ENCODE results near the gene IGLL1.

Gene IGLL1

GRCh38 chr22:23556026-23556620 lies 24.0 kb downstream of the IGLL1 start:
- no peak overlapping the region for H3K23ac ChIP-seq (ENCODE audit: low read depth, low read length, poor library complexity)
- no peak overlapping the region for H2BK5ac ChIP-seq (ENCODE audit: low read length)
- no peak overlapping the region for H3K4ac ChIP-seq (ENCODE audit: low read length)
- no peak overlapping the region for H3K27ac ChIP-seq (replicated peaks; ENCODE audit: low read length)
- no peak overlapping the region for H2BK12ac ChIP-seq (ENCODE audit: low read length)
- H3K18ac ChIP-seq (ENCODE audit: low read length), result no peak overlapping the region
- no CpG with 5 or more reads among the region's 7 CpGs for WGBS, 2 donors (ENCODE audit: extremely low coverage in 2 of 2, insufficient read length in 2 of 2, insufficient replicate concordance in 1 of 2)
- no peak overlapping the region for H2BK120ac ChIP-seq (ENCODE audit: low read depth, low read length)
- no peak overlapping the region for H3K4me3 ChIP-seq (ENCODE audit: low read length in 2 of 2)
- H4K8ac ChIP-seq (ENCODE audit: low read depth, low read length), result no peak overlapping the region
- no peaks in the 10 kb centered on the region for H3K4me1 ChIP-seq (ENCODE audit: control insufficient read depth in 2 of 2, insufficient read depth in 1 of 2, low read depth in 1 of 2, low read length in 2 of 2)
- no peaks in the 10 kb centered on the region for H3K79me1 ChIP-seq (ENCODE audit: low read depth, low read length)
- H2AK5ac ChIP-seq (ENCODE audit: low read depth, low read length), result no peak overlapping the region
- H3K36me3 ChIP-seq (replicated peaks in 1 of 2; ENCODE audit: control insufficient read depth in 2 of 2, insufficient read depth in 2 of 2, low read length in 2 of 2), result no peaks in the 10 kb centered on the region
- no peak overlapping the region for H2BK15ac ChIP-seq (ENCODE audit: low read length)
- peaks cover 0 to 9% (median 5%) of the 10 kb centered on the region in 3 experiments for H3K27me3 ChIP-seq (ENCODE audit: control insufficient read depth in 3 of 3, insufficient read depth in 3 of 3, low read depth in 1 of 3, low read length in 3 of 3)
- DNase-seq (ENCODE audit: low spot score), result no peak
- no peak overlapping the region for H4K91ac ChIP-seq (ENCODE audit: low read depth, low read length, poor library complexity)
- H3K14ac ChIP-seq (ENCODE audit: low read length), result no peak overlapping the region
- H3K9me3 ChIP-seq (replicated peaks in 1 of 2; ENCODE audit: control insufficient read depth in 2 of 2, insufficient read depth in 1 of 2, low read depth in 1 of 2, low read length in 2 of 2), result peaks cover 0 to 2% of the 10 kb centered on the region in 2 donors
- H3K9ac ChIP-seq (ENCODE audit: low read depth, low read length, poor library complexity), result no peak overlapping the region
- H2AFZ ChIP-seq (ENCODE audit: low read length), result no peak overlapping the region
- no peak overlapping the region for H3K4me2 ChIP-seq (ENCODE audit: insufficient read depth, low read length, poor library complexity, severe bottlenecking)

- no peak for DNase-seq (ENCODE audit: low spot score)
- Histone ChIP-seq H3K18ac (ENCODE audit: low read length) (no peak overlapping the region), H2BK12ac (ENCODE audit: low read length) (no peak overlapping the region), H3K9ac (ENCODE audit: low read depth, low read length, poor library complexity) (no peak overlapping the region), H3K27me3 (ENCODE audit: control insufficient read depth in 3 of 3, insufficient read depth in 3 of 3, low read depth in 1 of 3, low read length in 3 of 3) (peaks cover 0 to 9% (median 5%) of the 10 kb centered on the region in 3 experiments), H2BK5ac (ENCODE audit: low read length) (no peak overlapping the region), H2BK15ac (ENCODE audit: low read length) (no peak overlapping the region), H2AK5ac (ENCODE audit: low read depth, low read length) (no peak overlapping the region), H4K8ac (ENCODE audit: low read depth, low read length) (no peak overlapping the region), H3K23ac (ENCODE audit: low read depth, low read length, poor library complexity) (no peak overlapping the region), H3K27ac (replicated peaks; ENCODE audit: low read length) (no peak overlapping the region), H3K36me3 (replicated peaks in 1 of 2; ENCODE audit: control insufficient read depth in 2 of 2, insufficient read depth in 2 of 2, low read length in 2 of 2) (no peaks in the 10 kb centered on the region), H3K14ac (ENCODE audit: low read length) (no peak overlapping the region), H3K79me1 (ENCODE audit: low read depth, low read length) (no peaks in the 10 kb centered on the region), H2AFZ (ENCODE audit: low read length) (no peak overlapping the region), H3K9me3 (replicated peaks in 1 of 2; ENCODE audit: control insufficient read depth in 2 of 2, insufficient read depth in 1 of 2, low read depth in 1 of 2, low read length in 2 of 2) (peaks cover 0 to 4% of the 10 kb centered on the region in 2 donors), H4K91ac (ENCODE audit: low read depth, low read length, poor library complexity) (no peak overlapping the region), H3K4me1 (ENCODE audit: control insufficient read depth in 2 of 2, insufficient read depth in 1 of 2, low read depth in 1 of 2, low read length in 2 of 2) (no peaks in the 10 kb centered on the region), H3K4me3 (ENCODE audit: low read length in 2 of 2) (no peak overlapping the region), H3K4ac (ENCODE audit: low read length) (no peak overlapping the region), H3K4me2 (ENCODE audit: insufficient read depth, low read length, poor library complexity, severe bottlenecking) (no peak overlapping the region), H2BK120ac (ENCODE audit: low read depth, low read length) (no peak overlapping the region)
- no CpG with 5 or more reads among the region's 8 CpGs for WGBS, 2 donors (ENCODE audit: extremely low coverage in 2 of 2, insufficient read length in 2 of 2, insufficient replicate concordance in 1 of 2)
These were observed 25.0 kb downstream of the IGLL1 start for GRCh38 chr22:23555118-23555517.

- Histone ChIP-seq H3K23ac (ENCODE audit: low read depth, low read length, poor library complexity) (no peak overlapping the region), H3K9ac (ENCODE audit: low read depth, low read length, poor library complexity) (no peak overlapping the region), H4K8ac (ENCODE audit: low read depth, low read length) (no peak overlapping the region), H4K91ac (ENCODE audit: low read depth, low read length, poor library complexity) (no peak overlapping the region), H3K4me3 (ENCODE audit: low read length in 2 of 2) (no peak overlapping the region), H3K4ac (ENCODE audit: low read length) (no peak overlapping the region), H3K36me3 (replicated peaks in 1 of 2; ENCODE audit: control insufficient read depth in 2 of 2, insufficient read depth in 2 of 2, low read length in 2 of 2) (no peaks in the 10 kb centered on the region), H3K4me2 (ENCODE audit: insufficient read depth, low read length, poor library complexity, severe bottlenecking) (no peak overlapping the region), H2AFZ (ENCODE audit: low read length) (no peak overlapping the region), H3K9me3 (replicated peaks in 1 of 2; ENCODE audit: control insufficient read depth in 2 of 2, insufficient read depth in 1 of 2, low read depth in 1 of 2, low read length in 2 of 2) (peaks cover 0 to 7% of the 10 kb centered on the region in 2 donors), H3K27ac (replicated peaks; ENCODE audit: low read length) (no peak overlapping the region), H3K4me1 (ENCODE audit: control insufficient read depth in 2 of 2, insufficient read depth in 1 of 2, low read depth in 1 of 2, low read length in 2 of 2) (no peaks in the 10 kb centered on the region), H3K14ac (ENCODE audit: low read length) (no peak overlapping the region), H2BK120ac (ENCODE audit: low read depth, low read length) (no peak overlapping the region), H3K27me3 (ENCODE audit: control insufficient read depth in 3 of 3, insufficient read depth in 3 of 3, low read depth in 1 of 3, low read length in 3 of 3) (peaks cover 0 to 9% (median 5%) of the 10 kb centered on the region in 3 experiments), H2BK12ac (ENCODE audit: low read length) (no peak overlapping the region), H3K79me1 (ENCODE audit: low read depth, low read length) (no peaks in the 10 kb centered on the region), H2BK5ac (ENCODE audit: low read length) (no peak overlapping the region), H2AK5ac (ENCODE audit: low read depth, low read length) (no peak overlapping the region), H2BK15ac (ENCODE audit: low read length) (no peak overlapping the region), H3K18ac (ENCODE audit: low read length) (no peak overlapping the region)
- no peak for DNase-seq (ENCODE audit: low spot score)
- WGBS, 2 donors (ENCODE audit: extremely low coverage in 2 of 2, insufficient read length in 2 of 2, insufficient replicate concordance in 1 of 2), result no CpG with 5 or more reads among the region's 21 CpGs
These were observed 25.9 kb downstream of the IGLL1 start for GRCh38 chr22:23553924-23554870.

GRCh38 chr22:23553438-23553837 lies 26.7 kb downstream of the IGLL1 start:
- H4K91ac ChIP-seq (ENCODE audit: low read depth, low read length, poor library complexity), result no peak overlapping the region
- H3K4ac ChIP-seq (ENCODE audit: low read length), result no peak overlapping the region
- peak overlapping the region; percentile 17 for H3K14ac ChIP-seq (ENCODE audit: low read length)
- H2BK12ac ChIP-seq (ENCODE audit: low read length), result no peak overlapping the region
- H3K18ac ChIP-seq (ENCODE audit: low read length), result no peak overlapping the region
- H2BK5ac ChIP-seq (ENCODE audit: low read length), result no peak overlapping the region
- H3K23ac ChIP-seq (ENCODE audit: low read depth, low read length, poor library complexity), result no peak overlapping the region
- no peak overlapping the region for H2BK15ac ChIP-seq (ENCODE audit: low read length)
- DNase-seq (ENCODE audit: low spot score), result no peak
- no CpG with 5 or more reads among the region's 5 CpGs for WGBS, 2 donors (ENCODE audit: extremely low coverage in 2 of 2, insufficient read length in 2 of 2, insufficient replicate concordance in 1 of 2)
- H3K36me3 ChIP-seq (replicated peaks in 1 of 2; ENCODE audit: control insufficient read depth in 2 of 2, insufficient read depth in 2 of 2, low read length in 2 of 2), result no peaks in the 10 kb centered on the region
- no peak overlapping the region for H3K9ac ChIP-seq (ENCODE audit: low read depth, low read length, poor library complexity)
- no peaks in the 10 kb centered on the region for H3K4me1 ChIP-seq (ENCODE audit: control insufficient read depth in 2 of 2, insufficient read depth in 1 of 2, low read depth in 1 of 2, low read length in 2 of 2)
- no peaks in the 10 kb centered on the region for H3K79me1 ChIP-seq (ENCODE audit: low read depth, low read length)
- no peak overlapping the region for H3K4me3 ChIP-seq (ENCODE audit: low read length in 2 of 2)
- no peak overlapping the region for H3K27ac ChIP-seq (replicated peaks; ENCODE audit: low read length)
- H3K27me3 ChIP-seq (ENCODE audit: control insufficient read depth in 3 of 3, insufficient read depth in 3 of 3, low read depth in 1 of 3, low read length in 3 of 3), result peaks cover 0 to 9% (median 5%) of the 10 kb centered on the region in 3 experiments
- H3K4me2 ChIP-seq (ENCODE audit: insufficient read depth, low read length, poor library complexity, severe bottlenecking), result no peak overlapping the region
- H2AK5ac ChIP-seq (ENCODE audit: low read depth, low read length), result no peak overlapping the region
- H4K8ac ChIP-seq (ENCODE audit: low read depth, low read length), result no peak overlapping the region
- H3K9me3 ChIP-seq (replicated peaks in 1 of 2; ENCODE audit: control insufficient read depth in 2 of 2, insufficient read depth in 1 of 2, low read depth in 1 of 2, low read length in 2 of 2), result peaks cover 0 to 7% of the 10 kb centered on the region in 2 donors
- no peak overlapping the region for H2BK120ac ChIP-seq (ENCODE audit: low read depth, low read length)
- no peak overlapping the region for H2AFZ ChIP-seq (ENCODE audit: low read length)
